Left forelimb (tissue), 1 donor: ENCODE results near the gene BPIFB4.
"Not testable (repeated sequence)": the region's sequence is repeated elsewhere in the genome, so short reads cannot be mapped to it uniquely, and the experiment has no call there.

Experiments
- DNase-seq: peaks from one replicate; pipeline ENCODE4 v3.0.0-alpha.2; 2018; ENCODE audit warnings: low spot score

BPIFB4 gene

DNA sequence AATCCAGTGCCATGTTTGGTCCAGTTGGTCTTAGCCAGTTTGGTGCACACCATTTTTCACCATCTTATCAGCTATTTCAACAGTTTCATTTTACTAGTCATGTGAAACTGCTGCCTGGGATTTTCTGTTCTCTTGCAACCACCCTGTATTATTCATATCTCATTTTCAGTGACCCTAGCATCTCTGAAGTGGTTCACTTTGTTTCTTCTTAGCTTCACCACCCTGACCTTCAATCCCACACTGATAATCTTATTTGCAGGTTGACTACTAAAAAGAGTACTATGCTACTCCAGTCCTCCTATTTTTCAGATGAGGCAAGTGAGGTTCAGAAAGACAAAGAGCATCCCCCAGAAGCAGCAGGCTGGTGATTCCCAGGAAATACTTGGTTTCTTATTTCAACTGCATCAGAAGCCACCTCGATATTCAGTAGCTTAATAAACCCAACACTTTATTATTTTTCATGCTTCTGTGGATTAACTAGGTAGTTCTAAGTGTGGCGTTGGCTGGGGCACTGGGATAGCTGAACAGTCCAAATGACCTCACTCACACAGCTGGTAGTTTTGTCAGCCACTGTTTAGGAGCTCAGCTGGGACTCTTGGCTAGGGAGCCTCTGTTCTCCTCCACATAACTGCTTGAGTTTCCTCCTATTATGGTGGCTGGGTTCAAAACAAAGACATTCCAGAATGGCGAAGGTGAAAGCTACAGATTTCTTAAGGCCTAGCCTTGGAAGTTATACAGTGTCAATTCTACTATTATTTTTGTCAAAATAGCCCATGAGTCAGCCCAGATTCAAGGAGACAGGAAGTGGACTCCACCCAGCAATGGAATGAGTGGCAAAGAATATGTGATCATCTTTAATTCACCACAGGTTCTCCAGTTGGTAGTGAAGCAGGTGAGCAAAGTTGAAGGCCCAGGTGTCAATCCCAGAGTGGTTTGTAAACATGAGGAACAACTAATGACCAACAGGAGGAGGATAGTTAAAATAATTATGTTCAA lies 40.6 kb downstream of the BPIFB4 start:
- DNase-seq, result no peak

DNA sequence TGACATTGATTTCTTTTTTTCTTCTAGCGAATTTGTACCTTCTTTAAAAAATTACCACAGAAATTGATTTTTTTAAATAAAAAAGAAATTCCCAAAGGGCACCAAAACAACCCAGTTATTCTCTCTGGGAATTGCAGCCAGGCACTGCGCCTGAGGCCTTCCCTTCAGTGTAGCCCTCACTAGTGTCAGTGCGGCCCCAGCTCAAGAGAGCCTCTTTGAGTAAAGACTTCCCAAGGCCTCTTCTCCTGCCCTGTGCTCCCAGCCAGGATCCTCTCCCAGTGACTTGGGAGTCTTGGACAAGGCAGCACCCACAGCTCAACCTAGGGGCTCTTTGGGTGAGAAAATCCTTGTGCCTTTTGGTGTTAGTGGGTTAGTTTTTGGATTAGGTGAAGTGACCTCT lies 41.5 kb downstream of the BPIFB4 start:
- no peak for DNase-seq

DNA sequence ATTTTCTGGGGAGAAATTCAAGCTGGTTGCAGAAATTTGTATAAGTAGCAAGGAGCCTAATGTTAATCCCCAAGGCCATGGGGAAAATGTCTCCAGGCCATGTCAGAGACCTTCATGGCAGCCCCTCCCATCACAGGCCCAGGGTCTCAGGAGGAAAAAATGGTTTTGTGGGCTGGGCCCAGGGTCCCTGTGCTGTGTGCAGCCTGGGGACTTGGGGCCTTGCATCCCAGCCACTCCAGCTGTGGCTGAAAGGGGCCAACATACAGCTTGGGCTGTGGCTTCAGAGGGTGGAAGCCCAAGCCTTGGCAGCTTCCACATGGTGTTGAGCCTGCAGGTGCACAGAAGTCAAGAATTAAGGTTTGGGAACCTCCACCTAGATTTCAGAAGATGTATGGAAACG lies 42.9 kb downstream of the BPIFB4 start:
- DNase-seq, result not testable (repeated sequence)

DNA sequence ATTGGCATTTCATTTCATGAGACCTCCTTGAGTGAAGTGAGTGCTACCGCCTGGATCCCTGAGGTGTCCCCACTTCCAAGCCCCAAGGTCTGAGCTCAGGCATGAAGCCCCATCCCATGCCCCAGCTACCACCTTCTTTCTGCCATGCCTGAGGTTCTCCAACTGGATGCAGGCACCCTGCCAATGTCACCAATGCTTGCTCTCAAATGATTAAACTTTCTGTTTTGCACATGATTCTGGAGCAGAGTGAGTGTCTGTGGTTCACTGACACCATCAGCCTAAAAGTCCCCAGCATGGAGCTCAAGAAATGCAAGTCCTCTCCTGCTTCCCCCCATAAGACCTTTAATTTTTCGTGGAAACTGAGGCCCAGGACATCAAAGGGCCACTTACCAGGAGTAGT lies 44.8 kb downstream of the BPIFB4 start:
- no peak for DNase-seq

DNA sequence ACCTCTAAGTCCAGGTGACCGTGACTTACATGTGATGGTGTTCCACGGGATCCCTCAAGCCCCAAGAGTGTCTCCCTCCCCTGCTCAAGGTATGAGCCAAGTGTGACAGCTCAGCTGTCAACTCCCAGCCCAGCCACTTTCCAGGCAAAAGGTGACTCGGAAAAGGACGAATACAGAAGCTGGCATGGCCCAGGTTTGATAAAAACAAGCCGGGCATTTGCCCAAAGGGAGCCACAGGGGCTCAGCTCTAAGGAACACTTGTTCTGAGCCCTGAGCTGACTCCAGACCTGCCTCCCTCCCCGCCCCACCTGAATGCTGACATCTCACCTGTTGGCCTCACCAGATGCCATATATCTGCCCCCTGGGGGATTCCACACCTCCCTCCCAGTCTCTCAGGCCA lies 45.6 kb downstream of the BPIFB4 start:
- no peak for DNase-seq

DNA sequence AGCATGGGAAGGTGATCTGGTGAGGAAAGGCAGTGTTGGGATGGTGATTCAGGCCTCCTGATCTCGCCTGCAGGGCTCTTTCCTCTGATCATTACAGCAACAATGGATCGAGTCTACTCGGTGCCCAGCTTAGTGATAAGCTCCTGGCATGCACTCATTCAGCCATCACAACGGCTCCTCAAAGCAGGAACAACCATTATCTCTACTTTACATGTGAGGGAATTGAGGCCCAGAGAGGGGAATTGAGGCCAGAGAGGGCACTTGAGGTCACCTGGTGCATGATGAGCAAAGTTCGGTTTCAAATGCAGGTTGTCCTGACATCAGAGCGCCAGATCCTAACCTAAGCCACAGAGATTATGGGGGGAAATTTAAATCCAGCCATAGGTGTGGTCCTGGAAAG lies 46.5 kb downstream of the BPIFB4 start:
- DNase-seq, result no peak

DNA sequence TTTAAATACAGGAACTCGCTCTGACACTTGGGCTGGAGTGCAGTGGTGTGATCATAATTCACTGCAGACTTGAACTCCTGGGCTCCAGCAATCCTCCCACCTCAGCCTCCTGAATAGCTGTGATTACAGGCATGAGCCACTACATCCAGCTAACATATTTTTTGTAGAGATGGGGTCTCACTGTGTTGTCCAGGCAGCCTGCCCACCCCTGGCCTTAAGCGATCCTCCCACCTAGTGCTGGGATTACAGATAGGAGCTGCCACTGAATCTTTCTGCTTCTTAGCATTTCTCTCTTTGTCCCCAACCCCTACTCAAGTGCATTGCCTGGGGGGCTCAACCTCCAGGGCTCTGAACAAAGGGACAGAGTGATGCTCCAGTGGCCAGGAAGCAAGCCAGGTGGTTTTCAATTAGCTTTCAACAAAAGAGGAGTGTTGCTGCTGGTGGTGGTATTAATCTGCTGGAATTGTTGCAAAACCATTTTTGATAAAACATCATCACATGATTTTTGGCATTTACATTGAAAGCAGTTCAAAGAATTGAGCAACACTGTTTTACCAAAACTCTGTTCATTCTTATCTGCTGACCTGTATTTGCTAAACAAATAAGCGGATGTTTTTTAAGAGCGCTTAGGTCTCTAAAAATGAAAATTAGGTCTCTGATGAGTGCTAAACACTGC lies 48.1 kb downstream of the BPIFB4 start:
- no peak for DNase-seq

DNA sequence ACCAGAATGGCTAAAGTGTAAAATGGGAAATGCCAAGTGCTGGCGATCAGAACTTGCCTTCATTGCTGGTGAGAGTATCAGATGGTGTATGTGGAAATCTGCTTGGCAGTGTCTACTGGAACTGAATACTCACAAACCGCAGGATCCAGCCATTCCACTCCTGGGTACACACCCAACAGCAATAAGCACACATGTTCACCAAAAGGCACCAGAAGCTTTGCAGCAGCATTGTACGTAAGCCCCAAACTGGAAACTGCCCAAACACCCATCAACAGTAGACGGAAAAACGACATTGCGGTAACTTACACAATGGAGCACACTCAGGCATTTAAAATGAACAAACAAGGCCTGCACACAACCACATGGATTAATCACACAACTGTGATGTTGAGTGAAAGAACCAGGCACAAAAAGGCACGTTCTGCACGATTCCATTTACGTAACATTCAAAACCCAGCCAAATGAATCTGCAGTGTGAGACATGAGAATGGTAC lies 51.2 kb downstream of the BPIFB4 start:
- no peak for DNase-seq

DNA sequence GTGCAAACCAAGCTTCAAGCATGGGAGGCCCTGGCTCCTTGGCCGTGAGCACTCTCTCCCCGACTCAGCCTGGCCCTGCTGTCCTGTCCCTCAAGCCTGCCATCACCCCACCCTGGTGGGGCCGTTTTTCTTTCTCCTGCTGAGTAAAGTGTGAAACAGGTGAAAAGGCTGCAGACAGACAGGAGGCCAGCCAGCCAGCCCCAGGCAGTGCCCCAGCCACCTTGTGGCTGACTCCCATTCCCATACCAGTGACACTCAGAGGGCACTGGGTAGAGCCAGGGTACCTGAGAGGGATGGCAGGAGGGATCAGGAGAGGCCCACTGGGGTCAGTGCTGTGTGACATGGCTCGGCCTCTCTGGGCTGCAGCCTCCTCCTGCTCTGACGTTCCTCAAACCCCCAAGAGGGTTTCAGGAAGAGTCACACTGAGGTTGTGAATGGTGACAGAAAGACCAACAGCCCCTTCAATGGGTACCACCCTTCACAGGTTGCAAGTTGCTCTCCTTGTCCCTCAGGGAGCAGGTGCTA lies 52.6 kb downstream of the BPIFB4 start:
- DNase-seq, result no peak

DNA sequence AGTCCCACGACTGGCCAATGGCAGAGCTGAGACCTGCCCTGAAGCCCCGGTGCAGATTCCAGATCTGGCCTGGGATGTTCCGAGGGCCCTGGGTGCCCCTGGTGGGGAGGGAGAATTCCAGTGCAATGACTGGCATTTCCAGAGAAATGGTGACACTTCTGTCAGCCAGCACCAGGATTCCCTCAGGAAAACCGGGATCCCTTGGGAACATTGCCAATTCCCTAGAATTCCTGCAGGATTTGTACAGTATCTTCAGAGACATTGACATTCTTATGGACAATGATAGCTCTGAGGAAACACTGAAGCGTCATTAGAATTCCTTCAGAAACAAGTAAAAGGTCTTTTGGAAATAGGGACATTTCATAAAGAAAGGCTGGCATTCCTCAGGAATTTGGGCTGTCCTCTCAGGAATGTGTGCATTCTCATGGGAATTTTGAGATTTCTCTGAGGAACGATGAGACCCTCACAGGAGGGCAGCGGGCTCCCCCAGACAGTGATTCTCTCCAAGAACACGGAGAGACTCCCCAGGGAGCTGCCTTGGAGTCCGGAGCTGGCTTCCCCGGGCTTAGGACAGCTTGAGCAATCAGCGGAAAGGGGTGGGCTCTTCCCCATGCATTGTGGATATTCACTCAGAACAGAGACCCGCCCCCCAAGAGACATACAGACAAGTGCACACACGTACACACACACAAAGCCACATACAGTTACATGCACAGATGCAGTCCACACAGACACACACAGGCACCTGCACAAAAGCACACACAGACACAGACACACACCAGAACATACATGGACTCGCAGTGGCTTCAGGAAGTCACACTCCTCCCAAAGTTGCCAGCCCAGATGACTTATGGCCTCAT lies 53.3 kb downstream of the BPIFB4 start:
- no peak for DNase-seq

DNA sequence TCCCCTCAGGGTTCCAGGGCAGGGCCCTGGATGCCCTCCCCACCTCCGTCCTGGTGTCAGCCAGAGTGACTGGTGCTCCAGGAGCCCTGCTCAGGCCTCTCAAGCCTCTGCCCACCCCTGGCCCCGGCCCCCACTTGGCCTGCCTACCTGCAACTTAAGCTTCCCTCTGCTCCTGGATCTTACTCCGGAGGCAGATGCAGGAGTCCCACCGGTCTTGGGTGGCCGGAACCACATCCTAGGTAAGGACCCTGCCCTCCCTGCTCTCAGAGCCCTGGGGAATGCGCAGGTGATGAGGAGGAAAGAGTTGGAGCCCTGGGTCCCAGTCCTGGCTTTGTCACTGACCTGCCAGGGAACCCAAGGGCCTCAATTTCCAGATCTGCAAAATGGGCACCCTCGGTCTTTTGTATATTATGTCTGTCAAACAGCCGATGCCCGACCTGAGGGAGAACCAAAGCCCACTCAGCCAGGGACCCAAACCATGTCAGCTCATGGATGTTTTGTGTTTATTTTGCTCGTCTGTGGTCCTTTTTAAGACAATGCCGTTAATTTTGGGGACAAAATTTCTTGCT lies 54.0 kb downstream of the BPIFB4 start:
- DNase-seq, result no peak

DNA sequence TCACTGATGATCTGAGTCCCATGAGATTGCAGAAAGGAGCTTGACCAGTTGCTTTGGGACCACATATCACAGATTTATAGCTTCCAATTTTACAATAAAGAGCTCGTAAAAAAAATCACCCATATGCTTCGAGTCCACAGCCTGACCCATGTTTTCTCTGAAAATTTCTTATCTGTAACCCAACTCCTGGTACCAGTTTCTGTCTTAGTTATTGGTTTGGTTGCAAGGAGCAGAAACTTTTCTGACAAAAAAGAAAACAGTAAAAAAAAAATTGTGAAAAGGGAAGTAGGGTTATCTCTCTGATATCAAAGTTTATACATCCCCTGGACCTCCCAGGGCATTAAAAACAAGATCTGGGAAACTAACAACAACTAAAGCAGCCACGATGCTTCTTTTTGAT lies 57.8 kb downstream of the BPIFB4 start:
- DNase-seq, result no peak

DNA sequence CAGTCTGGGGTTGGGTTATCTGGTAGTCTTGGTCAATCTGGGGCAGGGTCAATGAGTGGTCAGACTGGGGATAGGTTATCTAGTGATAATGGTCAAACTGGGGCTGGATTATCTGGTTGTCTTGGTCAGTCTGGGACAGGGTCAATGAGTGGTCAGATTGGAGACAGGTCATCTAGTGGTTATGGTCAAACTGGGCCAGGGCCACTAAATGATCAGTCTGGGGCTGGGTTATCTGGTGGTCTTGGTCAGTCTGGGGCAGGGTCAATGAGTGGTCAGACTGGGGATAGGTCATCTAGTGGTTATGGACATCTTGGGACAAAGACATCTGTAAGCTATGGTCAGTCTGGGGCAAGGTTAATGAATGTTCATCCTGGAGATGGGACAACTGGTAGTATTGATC lies 60.0 kb downstream of the BPIFB4 start:
- no peak for DNase-seq

DNA sequence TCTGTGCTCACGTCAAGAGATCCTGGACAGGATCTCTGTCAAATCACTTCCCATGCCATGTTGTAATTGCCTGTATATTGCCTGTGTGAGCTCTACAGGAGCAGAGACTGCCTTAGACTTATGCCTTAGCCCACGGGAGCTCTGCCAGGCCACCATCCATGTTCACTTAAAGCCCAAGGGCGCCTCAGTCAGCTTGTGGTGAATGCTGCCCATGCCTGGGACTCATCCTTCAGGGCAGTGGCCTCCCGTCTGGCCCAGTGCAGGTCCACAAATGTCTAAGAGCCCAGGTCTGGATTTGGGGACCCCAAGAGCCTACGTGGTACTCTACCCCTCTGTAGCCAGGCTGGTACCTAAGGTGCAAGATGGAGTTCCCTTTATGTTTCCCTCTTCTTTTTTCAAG lies 66.1 kb downstream of the BPIFB4 start:
- DNase-seq, result no peak

DNA sequence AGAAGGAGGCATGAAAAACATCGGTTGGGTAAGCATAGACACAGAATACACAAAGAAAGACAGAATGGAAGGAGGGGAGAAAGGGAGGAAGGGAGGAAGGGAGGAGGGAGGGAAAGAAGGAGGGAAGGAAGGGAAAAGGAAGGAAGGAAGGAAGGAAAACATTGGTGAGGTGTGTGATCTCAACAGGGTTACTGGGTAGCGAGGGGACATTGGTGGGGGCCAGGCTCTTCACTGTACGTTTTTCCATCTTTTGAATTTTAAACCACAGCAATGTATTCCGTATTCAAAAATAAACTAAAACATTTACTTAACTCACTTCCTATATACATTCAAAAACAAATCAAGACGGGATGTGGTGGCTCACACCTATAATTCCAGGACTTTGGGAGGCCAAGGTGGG lies 67.9 kb downstream of the BPIFB4 start:
- no peak for DNase-seq

DNA sequence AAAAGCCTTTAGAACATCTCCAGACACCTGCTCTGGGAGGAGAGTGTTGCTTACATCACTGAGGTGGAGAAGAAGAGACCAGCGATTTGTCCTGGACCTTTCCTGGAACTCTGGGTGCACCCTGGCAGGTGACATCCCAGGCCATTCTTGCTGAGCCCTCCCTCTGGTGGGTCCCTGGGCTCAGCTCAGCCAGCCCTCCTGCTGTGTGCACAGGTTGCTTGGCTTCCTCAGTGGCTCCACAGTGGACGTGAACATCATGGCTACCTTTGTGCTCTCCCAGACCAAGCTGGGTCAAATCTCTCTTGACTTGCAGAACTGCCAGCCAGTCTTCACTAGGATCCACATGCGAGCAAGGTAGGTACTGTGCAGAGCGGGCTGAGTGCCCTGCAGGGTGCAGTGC lies 68.6 kb downstream of the BPIFB4 start:
- DNase-seq, result no peak

DNA sequence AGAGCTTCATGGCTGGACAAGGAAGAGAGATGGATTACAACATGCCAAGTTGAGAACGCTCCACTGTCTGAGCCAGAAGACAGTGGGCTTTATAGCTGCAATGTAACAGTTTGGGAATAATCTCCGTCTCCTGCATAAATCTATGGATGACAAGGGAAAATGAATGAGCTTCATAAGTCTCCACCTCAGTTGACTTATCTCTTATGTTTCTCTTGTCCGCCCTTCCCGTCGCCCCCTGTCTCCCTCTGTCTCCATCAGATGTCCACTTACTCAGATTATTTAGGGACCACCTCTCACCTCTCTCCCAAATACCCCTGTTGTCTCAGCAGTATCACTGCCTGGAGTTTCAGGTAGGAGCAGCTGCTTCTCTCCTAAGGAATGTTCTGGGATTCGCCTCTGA lies 74.8 kb downstream of the BPIFB4 start:
- no peak for DNase-seq

DNA sequence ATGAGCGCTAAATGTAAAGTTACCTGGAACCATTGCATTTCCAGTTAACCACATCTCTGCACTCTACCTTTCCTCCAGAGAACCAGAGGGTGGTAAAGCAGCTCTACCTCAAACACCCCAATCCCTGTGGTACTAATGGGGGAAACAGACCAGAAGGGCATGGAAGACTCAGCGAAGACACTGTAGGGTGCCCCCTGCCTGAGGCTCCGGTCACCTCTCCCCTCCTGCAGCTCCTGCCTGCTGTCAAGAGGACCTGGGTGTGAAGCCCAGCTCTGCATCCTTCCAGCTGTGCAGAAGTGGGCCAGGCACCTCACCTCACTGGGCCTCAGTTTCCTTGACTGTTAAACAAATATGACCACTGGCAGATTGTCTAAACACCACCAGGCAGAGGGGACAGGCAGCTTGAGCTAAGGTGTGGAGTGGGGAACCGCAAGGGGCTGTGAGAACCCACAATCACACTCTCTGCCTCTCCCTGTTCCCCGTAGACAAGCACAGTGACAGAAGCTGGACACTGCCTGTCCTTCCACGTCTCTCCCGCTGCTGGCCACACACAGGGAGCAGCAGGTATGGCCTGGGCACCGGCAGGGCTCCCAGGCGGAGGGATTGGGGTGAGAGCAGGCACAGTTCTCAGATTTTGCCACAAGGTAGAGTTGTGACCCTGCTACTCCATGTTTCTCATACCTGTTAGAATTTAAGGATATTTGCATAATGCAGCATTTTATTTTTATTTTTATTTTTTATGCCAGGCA lies 79.4 kb downstream of the BPIFB4 start:
- no peak for DNase-seq

DNA sequence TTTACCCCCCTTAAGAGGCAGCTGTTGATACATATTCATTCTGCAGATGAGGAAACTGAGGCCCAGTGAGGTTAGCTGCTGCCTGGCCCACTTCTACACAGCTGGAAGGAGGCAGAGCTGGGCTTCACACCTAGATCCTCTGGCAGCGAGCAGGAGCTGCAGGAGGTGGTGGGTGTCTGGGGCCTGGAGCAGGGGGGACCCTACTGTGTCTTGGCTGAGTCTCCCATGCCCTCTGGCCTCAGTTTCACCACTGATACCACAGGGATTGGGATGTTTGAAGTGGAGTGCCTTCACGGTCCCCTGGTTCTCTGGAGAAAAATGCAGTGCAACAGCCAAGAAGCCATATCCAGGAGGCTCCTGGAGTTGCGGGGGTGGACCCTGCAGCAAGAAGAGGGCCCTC lies 80.3 kb downstream of the BPIFB4 start:
- no peak for DNase-seq

DNA sequence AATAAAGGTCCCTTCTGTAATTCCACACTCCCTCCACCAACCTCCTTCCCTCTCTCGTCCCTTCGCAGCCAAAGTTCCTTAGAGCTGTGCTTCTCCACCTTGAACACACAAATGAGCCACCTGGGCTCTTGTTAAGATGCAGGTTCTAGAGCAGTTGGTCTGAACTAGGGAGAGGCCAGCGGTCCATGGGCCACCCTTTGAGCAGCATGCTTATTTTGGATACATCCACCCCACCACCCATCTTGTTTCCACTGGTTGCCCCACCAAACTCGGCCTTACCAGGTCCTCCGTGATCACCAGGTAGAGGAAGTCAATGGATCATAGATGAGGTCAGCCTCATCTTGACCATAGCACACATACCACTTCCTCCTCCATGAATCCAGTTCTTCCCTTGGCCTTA lies 81.2 kb downstream of the BPIFB4 start:
- DNase-seq, result no peak
